ENCODE results near the gene MAP3K15. TPM values are rescaled to one million over a fixed set of nuclear protein-coding genes. Genes with fewer than 3 reads are reported as not detected.

Gene MAP3K15
- polyA plus RNA-seq, 3 donors, result not detected

- no peak overlapping the region for H2AFZ ChIP-seq (ENCODE audit: insufficient read depth, low read depth, low read length, poor library complexity, severe bottlenecking)
- Mint-ChIP-seq H3K36me3 (peaks cover 72 to 87% of the 10 kb centered on the region in 2 donors), H3K4me1 (peaks cover 19% of the 10 kb centered on the region), H3K4me3 (no peak overlapping the region), H3K9me3 (no peaks in the 10 kb centered on the region), H3K27ac (no peak overlapping the region), H3K27me3 (ENCODE audit: low read depth in 3 of 3) (peaks cover 0 to 4% (median 1%) of the 10 kb centered on the region in 3 donors)
- H3K4me3 ChIP-seq (replicated peaks in 1 of 3; ENCODE audit: low read depth in 2 of 3, low read length in 3 of 3), result no peak overlapping the region
- no peak for TF ChIP-seq CTCF (IDR thresholded peaks at IDR 0.05)
- H3K9me3 ChIP-seq (replicated peaks in 1 of 2; ENCODE audit: control insufficient read depth in 1 of 2, insufficient read depth in 1 of 2, low read length in 2 of 2), result no peaks in the 10 kb centered on the region
- no peaks in the 10 kb centered on the region for H3K27me3 ChIP-seq (ENCODE audit: control insufficient read depth in 2 of 2, insufficient read depth in 2 of 2, low read length in 2 of 2)
- no peak overlapping the region for H3K9ac ChIP-seq (ENCODE audit: insufficient read depth, low read length, poor library complexity, severe bottlenecking)
- H3K4me1 ChIP-seq (ENCODE audit: control insufficient read depth in 1 of 2, insufficient read depth in 2 of 2, low read length in 2 of 2), result peaks cover 12 to 16% of the 10 kb centered on the region in 2 donors
- intact Hi-C loops (cut with micrococcal nuclease), result no loop called here
- no peak overlapping the region for H3K27ac ChIP-seq (ENCODE audit: low read depth in 1 of 2, low read length in 2 of 2)
- peaks cover 67 to 91% of the 10 kb centered on the region in 2 donors for H3K36me3 ChIP-seq (replicated peaks in 1 of 2; ENCODE audit: control insufficient read depth in 1 of 2, insufficient read depth in 2 of 2, low read length in 2 of 2)
- no peaks in the 10 kb centered on the region for H4K20me1 ChIP-seq (ENCODE audit: insufficient read depth, low read length)
- DNase-seq, result no peak
- WGBS (ENCODE audit: insufficient coverage), result 95% methylated on average over 4 of the region's 6 CpGs
- H3K79me2 ChIP-seq (ENCODE audit: insufficient read depth, low read length), result no peaks in the 10 kb centered on the region
- no peak overlapping the region for H3K4me2 ChIP-seq (replicated peaks; ENCODE audit: extremely low read depth, low read length, poor library complexity, severe bottlenecking)
These were observed 160.7 kb downstream of the MAP3K15 start for GRCh38 chrX:19354625-19355024.

- Mint-ChIP-seq H3K4me3 (no peak overlapping the region), H3K27me3 (ENCODE audit: low read depth in 3 of 3) (peaks cover 0 to 2% (median 0%) of the 10 kb centered on the region in 3 donors), H3K4me1 (peaks cover 17% of the 10 kb centered on the region), H3K36me3 (peaks cover 43 to 59% of the 10 kb centered on the region in 2 donors), H3K27ac (peak overlapping the region; percentile 35 to 83 (median 75)), H3K9me3 (peaks cover 0 to 2% (median 0%) of the 10 kb centered on the region in 7 donors)
- peak in 2 of 3 donors; percentile 28 to 49 for DNase-seq
- 0% methylated on average over 1 of the region's 8 CpGs for WGBS (ENCODE audit: insufficient coverage)
- Histone ChIP-seq H3K27ac (ENCODE audit: low read depth in 1 of 2, low read length in 2 of 2) (peak overlapping the region; percentile 2 to 59), H3K4me3 (replicated peaks in 1 of 3; ENCODE audit: low read depth in 2 of 3, low read length in 3 of 3) (no peak overlapping the region), H3K36me3 (replicated peaks in 1 of 2; ENCODE audit: control insufficient read depth in 1 of 2, insufficient read depth in 2 of 2, low read length in 2 of 2) (peaks cover 38 to 55% of the 10 kb centered on the region in 2 donors), H3K27me3 (ENCODE audit: control insufficient read depth in 2 of 2, insufficient read depth in 2 of 2, low read length in 2 of 2) (no peaks in the 10 kb centered on the region), H4K20me1 (ENCODE audit: insufficient read depth, low read length) (no peaks in the 10 kb centered on the region), H3K9me3 (replicated peaks in 1 of 2; ENCODE audit: control insufficient read depth in 1 of 2, insufficient read depth in 1 of 2, low read length in 2 of 2) (no peaks in the 10 kb centered on the region), H3K79me2 (ENCODE audit: insufficient read depth, low read length) (peaks cover 24% of the 10 kb centered on the region), H3K9ac (ENCODE audit: insufficient read depth, low read length, poor library complexity, severe bottlenecking) (no peak overlapping the region), H2AFZ (ENCODE audit: insufficient read depth, low read depth, low read length, poor library complexity, severe bottlenecking) (no peak overlapping the region), H3K4me2 (replicated peaks; ENCODE audit: extremely low read depth, low read length, poor library complexity, severe bottlenecking) (no peak overlapping the region), H3K4me1 (ENCODE audit: control insufficient read depth in 1 of 2, insufficient read depth in 2 of 2, low read length in 2 of 2) (peaks cover 12 to 16% of the 10 kb centered on the region in 2 donors)
- TF ChIP-seq CTCF (IDR thresholded peaks at IDR 0.05), result no peak
- intact Hi-C loops (cut with micrococcal nuclease), result no loop called here
These were observed 164.3 kb downstream of the MAP3K15 start for GRCh38 chrX:19350941-19351384.

Measured in CD14-positive monocyte (primary cell).